Cerebellar cortex (tissue), 1 donor: Measurements from ENCODE around the gene VAV3.
A peak's percentile ranks its signal among the peaks of the same experiment; 100 is the strongest.
"Not testable (repeated sequence)": the region's sequence is repeated elsewhere in the genome, so short reads cannot be mapped to it uniquely, and the experiment has no call there.

Experiments
- DNase-seq: peaks from one replicate; pipeline ENCODE4 v3.0.0-alpha.2; 2015; ENCODE audit warnings: low spot score

The VAV3 gene

GRCh38 chr1:107965110-107965991 is at the start of gene VAV3:
TSS of gene VAV3 (minus strand) at chr1:107965180. CDS start at chr1:107964869, 311 bp downstream.
- DNase-seq: peak; percentile 49

GRCh38 chr1:108012553-108012952 is 47.6 kb upstream of the VAV3 start:
- DNase-seq: no peak

GRCh38 chr1:108011295-108011694 is 46.3 kb upstream of the VAV3 start:
- no peak for DNase-seq

GRCh38 chr1:108010581-108010980 is 45.6 kb upstream of the VAV3 start:
- no peak for DNase-seq

- no peak for DNase-seq
Observed at GRCh38 chr1:108009603-108010195, 44.7 kb upstream of the VAV3 start.

- no peak for DNase-seq
Observed at GRCh38 chr1:108007531-108007930, 42.6 kb upstream of the VAV3 start.

- DNase-seq: no peak
Observed at GRCh38 chr1:108007070-108007469, 42.1 kb upstream of the VAV3 start.

- not testable (repeated sequence) for DNase-seq
Observed at GRCh38 chr1:108004919-108005318, 39.9 kb upstream of the VAV3 start.

GRCh38 chr1:108000620-108001111 is 35.7 kb upstream of the VAV3 start:
- DNase-seq: peak; percentile 55

- no peak for DNase-seq
Observed at GRCh38 chr1:108000184-108000583, 35.2 kb upstream of the VAV3 start.

- no peak for DNase-seq
Observed at GRCh38 chr1:107997866-107998265, 32.9 kb upstream of the VAV3 start.

- no peak for DNase-seq
Observed at GRCh38 chr1:107993920-107994319, 28.9 kb upstream of the VAV3 start.

GRCh38 chr1:107992347-107992746 is 27.4 kb upstream of the VAV3 start:
- no peak for DNase-seq

GRCh38 chr1:107991371-107992066 is 26.5 kb upstream of the VAV3 start:
- no peak for DNase-seq

GRCh38 chr1:107990606-107991005 is 25.6 kb upstream of the VAV3 start:
- DNase-seq: no peak

GRCh38 chr1:107981277-107981676 is 16.3 kb upstream of the VAV3 start:
- DNase-seq: no peak

- no peak for DNase-seq
Observed at GRCh38 chr1:107979926-107980325, 14.9 kb upstream of the VAV3 start.

GRCh38 chr1:107979088-107979487 is 14.1 kb upstream of the VAV3 start:
- no peak for DNase-seq

GRCh38 chr1:107976836-107977235 is 11.9 kb upstream of the VAV3 start:
- DNase-seq: no peak

- DNase-seq: no peak
Observed at GRCh38 chr1:107976431-107976830, 11.5 kb upstream of the VAV3 start.

GRCh38 chr1:107975851-107976250 is 10.9 kb upstream of the VAV3 start:
- no peak for DNase-seq

GRCh38 chr1:107974090-107974489 is 9.1 kb upstream of the VAV3 start:
- no peak for DNase-seq
